Left renal cortex interstitium (tissue), 4 donors: ENCODE data around the gene PKP4. TPM values are rescaled to one million over a fixed set of nuclear protein-coding genes. Genes with fewer than 3 reads are reported as not detected.

Experiments
- DNase-seq, 4 donors: peaks; one replicate each; pipeline ENCODE4 v3.0.0-alpha.2; 2013; ENCODE audit warnings: low read depth in 4 of 4, low spot score in 2 of 4, missing footprints in 1 of 4
- polyA plus RNA-seq, 4 donors: library from polyadenylated mRNA; unstranded; fragments of 120-200 nt; gene quantifications; one replicate each; pipeline ENCODE4 v1.2.1, GENCODE V29; 2013; ENCODE audit not compliant: insufficient read length in 4 of 4

The PKP4 gene
- polyA plus RNA-seq, 4 donors = 119 to 194 (median 161) TPM

DNA sequence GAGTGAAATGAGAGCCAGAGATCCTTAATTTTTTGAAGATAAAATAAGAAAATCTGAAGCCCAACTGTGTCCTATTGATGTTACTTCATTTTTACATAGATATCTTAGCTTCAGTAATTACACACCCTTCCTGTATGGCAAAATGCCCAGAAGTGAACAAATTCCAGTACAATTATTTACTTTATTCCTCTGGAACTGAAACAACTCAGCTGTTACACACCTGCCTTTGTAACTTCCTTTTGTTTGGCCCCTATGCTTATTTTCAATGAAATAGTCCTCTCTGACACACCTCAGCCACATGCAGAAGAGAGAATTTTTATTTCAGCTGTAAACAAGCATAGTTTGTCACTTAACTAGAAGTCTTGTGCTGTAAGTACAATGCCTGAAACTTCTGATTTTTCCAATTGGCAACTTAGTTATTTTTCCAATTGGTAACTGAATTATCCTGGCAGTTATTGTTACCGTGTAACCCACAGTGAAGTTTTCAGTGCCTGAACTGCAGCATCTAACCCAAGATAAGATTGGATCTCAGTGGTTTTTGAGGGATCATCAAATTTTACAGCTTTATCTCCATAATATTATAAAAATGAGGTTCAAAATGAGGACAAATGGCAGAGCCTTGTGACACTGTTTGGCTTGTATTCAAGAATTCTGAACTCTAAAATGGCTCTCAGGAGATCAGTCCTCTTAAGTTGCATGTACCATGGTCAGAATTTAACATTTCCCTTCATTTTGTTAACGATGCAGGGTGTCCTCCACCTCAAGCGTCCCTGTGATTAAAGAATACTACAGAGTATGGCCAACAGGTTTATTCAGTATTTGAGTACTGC, 82.6 kb downstream of the PKP4 start:
- DNase-seq = peak in 2 of 4 donors; percentile 26 to 38

DNA sequence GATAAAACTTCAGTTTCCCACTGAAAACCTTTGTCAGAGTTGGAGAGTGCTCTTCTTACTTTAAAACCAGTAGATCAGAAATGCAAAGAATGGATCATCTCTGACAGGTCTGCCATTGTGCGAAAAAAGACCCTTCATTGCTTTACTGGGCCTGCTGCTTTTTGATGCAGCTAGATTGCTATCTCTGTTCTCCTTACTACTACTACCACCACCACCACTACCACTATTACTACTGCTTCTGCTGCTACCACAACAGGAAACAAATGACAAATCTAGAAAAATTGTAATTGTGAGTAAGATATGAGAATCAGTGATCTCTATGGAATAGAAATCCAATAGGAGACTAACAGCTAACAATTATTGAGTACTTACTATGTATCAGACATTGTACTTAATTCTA, 85.8 kb downstream of the PKP4 start:
- DNase-seq = no peak

DNA sequence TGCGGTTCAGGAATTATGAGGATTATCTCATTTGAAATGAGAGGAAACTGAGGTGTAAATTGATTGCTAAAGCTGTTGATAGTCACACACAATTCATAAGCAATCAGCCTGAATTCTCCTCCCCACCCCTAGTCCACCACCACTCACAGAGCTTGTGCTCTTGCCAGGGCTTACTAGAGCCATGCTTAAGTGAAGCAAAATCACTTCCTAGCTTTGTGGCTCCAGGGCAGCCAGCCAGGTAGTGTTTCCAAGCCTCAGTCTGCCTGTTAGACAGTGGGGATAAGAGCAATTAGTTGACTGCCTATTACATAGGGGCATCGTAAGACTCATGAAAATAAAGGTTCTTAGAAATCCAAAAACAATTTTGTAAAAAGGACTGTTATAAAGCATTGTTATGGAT, 87.2 kb downstream of the PKP4 start:
- no peak for DNase-seq

DNA sequence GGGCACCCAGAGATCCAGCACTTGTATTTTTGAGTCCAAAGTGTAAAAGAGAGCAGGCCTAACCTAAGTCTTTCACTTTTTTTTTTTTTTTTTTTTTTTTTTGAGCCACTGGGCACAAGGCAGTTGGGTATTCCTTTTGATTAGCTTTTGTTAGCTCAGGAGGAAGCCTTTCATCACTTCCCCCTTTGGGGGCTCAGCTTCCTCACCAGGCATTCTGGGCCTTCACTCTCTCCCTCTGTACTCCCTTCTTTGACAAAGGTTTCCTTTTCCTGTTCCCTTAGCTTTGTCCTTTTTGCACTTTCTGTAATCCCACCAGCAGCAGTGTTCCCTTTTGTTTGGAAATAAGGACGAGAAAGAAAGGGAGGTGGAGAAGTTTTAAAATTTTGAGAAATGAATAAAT, 88.2 kb downstream of the PKP4 start:
- DNase-seq = no peak

DNA sequence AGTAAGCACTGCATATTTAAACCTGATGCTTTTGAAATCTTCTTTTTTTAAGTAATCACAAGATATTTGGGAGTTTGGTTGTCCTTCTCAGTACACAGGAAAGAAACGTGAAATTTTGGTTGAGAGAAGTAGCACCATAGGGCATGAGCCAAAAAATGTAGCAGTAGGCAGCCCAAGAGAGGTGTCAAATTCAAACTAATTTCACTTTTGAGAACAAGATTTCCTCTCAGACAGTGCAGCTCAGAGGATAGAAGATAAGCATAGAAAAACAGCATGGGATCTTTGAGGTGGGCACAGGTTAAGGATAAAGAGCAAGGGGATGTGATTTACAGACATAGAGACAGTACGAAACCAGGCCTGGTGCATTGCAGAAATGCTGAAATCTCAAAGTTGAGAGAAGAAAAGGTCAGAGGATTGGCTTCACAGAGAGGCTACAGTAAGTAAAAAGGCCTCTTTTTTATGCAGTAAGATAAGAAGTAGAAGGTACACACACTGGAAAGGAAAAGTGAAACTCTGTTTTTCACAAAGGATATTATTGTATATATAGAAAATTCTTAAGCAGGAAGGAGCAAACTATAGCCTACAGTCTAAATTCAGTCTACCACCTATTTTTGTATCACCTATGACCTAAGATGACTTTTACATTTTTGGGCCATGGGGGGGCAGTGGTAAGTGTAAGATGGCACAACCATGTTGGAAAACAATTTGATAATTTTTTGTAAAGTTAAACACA, 89.8 kb downstream of the PKP4 start:
- no peak for DNase-seq

DNA sequence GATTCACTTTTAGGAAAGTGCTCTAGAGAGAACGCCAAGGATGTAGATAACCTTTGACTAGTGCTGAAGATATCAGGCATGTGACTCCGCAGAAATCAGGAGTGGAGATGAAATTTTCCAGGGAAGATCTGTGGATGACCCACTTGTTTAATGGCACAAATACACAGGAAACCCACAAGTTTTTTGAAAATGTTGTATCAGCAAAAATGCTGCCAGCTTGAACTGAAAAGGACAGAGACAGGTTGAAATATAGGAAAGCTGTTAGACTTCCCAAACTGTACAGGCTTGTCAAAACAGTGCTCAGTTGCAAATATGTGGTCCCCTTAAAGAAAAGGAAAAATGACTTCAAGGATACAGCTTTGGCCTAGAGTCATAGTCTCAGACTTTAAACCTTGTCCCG, 96.5 kb downstream of the PKP4 start:
- DNase-seq = no peak

DNA sequence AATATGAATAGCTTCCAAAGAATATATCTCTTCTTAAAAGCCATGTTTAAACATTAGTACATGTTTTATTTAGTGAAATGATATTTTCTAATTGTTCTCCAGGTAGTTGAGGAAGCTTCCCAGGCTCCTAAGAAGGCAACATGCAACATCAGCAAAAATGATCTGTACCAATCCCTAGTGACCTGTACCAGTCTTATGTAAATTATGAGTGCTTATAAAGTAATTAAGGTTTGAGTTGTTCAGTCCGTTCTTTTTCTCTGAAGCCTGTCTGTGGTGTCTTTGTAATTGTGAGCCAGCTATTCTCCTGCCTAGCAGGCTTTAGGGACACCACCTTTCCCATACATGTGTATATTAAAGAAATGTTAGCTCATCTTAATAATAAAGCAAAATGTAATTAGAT, 98.2 kb downstream of the PKP4 start:
- DNase-seq = no peak

DNA sequence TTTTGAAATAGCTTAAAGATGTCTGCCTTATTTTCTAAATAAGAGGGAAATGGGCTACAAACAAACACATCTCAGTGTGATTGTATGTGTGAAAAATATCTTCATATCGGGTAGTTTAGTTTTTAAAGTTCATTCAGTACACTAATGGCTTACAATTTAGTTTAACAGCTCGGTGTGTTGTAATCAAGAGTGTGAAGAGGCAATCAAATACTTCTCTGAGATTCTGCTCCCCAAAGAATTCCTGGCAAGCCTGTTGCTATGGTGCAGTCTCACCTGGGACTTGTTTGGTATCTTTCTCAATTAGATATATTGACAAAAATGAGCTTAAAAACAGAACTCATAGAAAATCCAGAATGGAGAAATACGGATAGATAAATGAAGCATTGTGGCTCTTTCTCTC, 99.4 kb downstream of the PKP4 start:
- no peak for DNase-seq

DNA sequence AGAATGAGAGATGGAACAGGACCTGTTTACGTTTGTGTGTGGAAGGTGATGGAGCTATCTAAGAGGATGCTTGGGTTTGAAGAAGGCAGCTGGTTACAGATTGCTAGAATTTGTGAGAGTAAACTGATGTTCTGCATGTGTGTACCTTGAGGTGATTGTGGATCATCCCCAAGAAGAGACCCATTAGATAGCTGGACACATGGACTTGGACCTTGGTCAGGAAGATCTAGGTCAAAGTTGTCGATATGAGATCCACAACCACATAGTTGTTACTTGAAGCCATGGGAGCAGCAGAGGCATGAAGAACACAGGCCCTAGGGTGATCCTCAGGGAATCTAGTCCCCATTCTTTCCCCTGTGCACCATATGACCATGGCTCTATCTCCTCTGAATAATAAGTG, 101.0 kb downstream of the PKP4 start:
- no peak for DNase-seq

DNA sequence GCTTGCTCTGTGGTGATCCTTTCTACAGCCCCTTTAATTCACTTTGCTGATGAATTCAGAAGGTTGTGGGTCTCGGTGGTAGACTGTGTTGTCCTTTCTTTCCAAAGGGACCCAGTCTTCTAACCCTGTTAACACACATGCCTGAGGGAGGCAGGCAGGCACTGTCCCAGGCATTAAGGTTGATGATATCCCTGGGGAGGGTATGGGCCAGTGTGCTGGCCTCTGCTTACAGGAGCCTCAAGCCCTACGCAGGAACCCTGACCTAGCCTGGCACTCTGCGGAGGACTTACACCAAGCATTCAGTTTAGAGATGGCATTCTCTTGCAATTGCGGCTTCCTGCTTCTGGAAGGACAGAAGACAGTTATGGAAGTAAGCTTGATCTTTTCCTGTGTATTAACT, 102.5 kb downstream of the PKP4 start:
- no peak for DNase-seq

DNA sequence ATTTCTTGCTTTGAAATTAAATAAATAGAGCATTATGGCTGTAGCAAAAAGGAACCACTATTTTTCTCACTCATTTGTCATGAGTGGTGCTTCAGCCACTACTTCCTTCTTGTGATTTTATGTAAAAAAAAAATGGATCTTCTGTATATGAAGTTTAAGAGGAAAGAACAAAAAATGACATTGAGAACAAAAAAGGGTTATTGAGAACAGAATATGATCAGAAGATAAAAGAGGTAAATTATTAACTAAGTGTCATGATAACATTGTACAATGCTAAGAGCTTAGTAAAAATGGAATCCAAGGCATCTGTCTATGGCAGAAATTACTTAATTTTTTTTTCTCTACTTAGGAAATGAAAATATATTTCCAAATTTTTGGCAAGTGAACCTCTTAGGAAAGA, 103.5 kb downstream of the PKP4 start:
- DNase-seq = no peak

DNA sequence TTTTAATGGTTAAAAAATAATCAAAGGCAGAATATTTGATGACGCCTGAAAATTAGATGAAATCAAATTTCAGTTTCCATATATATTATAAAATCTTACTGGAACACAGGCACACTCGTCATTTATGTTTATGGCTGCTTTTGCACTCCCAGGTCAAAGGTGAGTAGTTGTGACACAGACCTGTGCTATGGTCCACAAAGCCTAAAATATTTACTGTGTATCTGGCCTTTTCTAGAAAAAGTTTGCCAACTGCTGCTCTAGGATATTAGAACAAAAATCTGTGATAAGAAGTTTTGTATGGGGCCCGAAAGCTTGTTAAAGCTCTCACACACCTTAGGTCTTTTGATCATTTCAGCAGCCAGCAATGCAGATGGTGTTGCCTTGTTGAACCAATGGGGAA, 104.3 kb downstream of the PKP4 start:
- DNase-seq = no peak

DNA sequence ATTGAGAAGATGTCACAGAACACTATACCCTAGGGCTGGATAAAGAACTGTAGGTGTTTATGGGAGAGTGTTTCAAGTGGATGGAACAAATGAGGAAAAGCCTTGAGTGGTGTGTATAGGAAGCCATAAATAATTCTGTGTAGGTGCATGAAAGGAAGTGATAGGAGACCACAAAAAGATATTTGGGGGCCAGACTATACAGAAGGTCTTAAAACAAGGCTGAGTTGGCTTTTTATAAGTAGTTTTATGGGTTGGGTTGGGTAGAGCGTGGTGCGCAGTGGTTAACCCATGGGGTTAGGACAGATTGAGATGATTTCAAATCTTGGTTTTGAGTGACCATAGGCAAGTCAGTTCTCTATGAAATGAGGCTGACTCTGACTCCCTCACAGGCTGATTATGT, 110.5 kb downstream of the PKP4 start:
- no peak for DNase-seq

DNA sequence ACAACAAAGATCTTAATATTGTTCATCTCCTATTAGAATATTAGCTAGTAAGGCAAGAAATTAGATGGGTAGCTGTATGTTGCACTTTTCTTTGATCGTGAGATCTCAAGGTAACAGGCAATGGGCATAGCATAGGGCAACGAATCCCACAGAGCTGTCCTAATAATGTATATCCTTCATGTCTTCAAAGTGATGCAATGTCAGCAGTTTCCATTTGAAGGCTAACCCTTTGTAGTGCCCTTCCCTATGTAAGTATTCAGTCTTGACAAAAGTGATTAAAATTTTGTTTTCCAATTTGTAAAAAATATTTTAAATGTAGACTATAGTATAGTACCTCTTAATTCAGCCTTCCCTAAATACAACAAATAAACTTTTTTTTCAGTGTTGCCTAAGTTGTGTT, 112.5 kb downstream of the PKP4 start:
- no peak for DNase-seq

DNA sequence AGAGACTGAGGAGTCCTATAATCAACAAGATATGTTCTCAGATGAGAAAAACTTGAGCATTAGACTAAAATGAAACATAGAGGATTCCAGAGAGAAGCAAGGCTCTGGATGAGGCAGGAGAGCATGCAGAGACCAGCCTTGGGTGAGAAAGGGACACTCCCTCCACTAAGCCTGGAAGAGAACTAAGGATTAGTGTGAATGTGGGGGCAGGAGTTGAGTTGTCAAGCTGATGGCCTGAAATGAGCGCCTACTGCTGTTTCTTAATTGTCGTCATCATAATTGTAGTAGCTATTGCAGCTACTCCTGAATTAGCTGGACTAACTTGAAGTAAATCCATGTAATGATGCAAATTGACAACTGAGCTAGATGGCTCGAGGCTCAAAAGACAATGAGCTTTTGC, 114.1 kb downstream of the PKP4 start:
- no peak for DNase-seq

DNA sequence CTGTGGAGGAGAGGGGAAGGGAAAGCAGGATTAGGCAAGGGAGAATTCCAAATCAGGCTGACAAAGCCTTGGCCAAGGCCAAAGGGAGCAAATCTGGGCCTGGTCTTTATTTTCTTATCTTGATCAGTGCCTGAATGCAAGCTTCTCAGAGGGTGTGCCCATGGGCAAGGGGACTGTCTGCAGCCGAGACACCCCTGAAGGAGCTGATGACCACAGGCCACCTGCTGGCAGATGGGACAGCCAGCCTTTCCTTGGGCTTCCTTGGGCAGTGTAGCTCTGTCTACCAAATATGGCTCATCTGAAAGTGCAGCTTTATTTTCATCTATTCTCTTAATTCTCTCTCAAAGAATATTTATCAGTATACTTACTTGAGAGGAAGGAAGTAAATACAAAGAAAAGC, 117.0 kb downstream of the PKP4 start:
- no peak for DNase-seq

DNA sequence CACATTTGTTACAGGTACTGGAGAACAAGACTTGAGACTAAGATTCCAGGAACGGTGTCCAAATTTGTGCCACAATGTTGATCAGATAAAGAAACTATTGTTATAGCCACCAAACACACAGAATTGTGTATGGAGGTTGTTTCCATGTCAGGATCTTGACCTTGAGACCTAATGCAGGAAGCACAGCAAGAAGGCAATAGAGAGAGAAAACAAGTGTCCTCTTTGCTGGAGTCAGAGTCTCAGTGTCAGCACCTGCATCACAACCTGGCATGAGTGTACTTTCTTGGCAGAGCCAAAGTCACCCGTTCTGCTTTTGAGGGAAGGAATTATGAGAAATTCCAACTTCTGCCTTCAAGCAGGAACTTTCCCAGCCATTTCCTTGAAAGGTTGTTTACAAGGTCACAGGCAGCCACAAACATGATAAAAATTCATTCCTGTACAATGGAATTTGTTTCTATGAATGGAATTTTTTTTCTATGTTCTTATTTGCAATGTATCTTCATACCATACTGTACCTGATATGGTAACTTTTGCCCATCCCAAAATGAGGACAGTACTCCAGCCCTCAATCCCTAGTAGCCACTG, 118.4 kb downstream of the PKP4 start:
- no peak for DNase-seq

DNA sequence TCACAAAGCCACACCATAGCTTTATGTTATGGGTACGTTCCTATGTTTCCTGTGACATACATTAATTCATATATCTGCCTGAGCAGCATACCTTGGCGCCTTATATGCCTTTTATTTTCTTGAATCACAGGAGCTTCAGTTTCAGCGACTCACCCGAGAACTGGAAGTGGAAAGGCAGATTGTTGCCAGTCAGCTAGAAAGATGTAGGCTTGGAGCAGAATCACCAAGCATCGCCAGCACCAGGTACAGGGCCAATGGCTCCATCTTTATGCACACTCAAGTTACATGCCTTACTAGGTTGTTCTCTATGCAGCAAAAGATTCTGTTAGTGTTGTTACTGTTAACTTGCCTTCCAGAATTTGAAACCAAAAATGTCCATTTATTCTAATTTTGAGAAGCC, 120.4 kb downstream of the PKP4 start:
- no peak for DNase-seq

DNA sequence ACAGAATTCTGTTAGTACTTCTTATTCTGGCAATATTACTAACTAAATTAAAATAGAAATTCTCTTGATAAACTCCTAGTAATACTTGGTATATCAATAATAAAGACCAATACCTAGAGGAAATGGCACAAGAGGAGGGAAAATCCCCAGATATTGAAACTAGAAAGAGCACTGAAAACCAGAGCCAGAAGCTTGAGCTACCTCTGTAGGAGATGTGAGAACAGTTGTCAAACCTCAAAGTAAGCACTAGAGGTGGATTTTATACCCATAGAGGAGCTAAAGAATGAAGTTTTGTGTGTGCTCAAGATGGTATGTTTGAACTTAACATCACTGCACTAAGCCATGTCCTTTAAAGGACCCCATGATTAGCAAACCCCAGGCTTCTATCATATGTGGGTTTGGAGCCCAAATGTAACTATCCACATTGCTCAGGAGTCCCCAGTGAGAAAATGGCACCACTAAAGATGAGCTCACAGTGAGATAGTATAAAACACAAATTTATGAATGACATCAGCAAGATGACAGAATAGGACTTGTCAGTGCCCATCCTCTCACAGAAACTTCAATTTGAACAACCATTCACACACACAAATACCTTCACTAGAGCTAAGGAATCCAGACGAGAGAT, 122.1 kb downstream of the PKP4 start:
- no peak for DNase-seq

DNA sequence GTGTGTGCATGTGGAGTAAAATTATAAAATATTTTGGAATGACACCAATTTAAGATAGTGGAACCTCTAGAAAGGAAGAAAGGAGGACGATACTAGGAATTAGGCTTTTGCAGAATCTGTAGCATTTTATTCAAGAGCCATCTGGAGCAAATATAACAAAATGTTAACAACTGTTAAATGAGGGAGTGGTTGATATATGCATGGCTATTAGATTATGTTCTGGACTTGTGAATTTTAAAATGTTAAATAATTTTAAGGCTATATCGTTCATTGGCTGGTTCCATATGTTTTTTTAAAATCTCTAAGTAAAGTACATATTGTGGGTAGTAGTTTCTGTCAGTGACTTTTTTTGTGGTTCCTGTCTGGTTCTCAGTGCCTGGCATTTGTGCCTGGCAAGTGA, 123.2 kb downstream of the PKP4 start:
- no peak for DNase-seq

DNA sequence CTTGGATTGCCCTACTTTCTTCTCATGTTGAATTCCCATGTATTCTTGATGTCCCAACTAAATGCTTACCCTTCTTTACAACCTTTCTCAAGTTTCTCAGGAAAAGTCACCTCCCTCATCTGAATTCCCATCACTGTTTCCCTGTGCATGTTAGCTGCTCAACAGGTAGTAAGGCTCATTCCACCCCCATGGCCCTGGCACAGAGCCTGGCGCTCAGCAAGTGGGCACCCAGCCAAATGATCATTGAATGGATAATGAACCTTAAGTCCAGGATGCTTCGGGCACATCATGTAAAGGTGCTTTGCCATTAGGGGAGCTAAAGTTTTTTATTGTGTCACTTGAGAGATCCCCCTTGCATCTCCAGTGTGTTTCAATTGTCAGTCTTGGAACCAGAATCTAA, 124.0 kb downstream of the PKP4 start:
- peak in 2 of 4 donors; percentile 9 to 20 for DNase-seq
